ENCODE measurements around the gene TNNT2. TPM values are rescaled to one million over a fixed set of nuclear protein-coding genes. Genes with fewer than 3 reads are reported as not detected.

The TNNT2 gene
- total and polyA plus RNA-seq, 2 of the 4 experiments (the other 2 are of a cell fraction): 0.18 to 1.2 TPM

DNA sequence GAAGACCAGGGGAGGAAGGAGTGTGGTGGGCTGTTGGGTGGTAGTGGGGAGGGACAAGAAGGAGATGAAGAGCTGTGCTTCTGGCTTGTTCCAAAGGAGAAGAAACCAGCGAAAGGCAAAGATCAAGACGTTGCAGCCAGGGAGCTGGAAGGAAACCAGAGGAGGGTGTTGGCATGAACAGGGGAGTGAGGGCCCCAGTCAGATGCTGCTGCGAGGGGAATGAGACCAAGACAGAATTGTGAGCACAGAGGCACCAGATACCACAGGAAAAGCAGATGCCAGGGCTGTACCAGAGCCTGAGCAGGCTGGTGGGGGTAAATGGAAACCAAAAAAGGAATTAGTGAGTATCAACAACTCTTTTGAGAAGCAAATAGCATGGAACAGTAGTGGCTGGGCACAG is 15.6 kb upstream of the TNNT2 start:
- dilution Hi-C loops (cut with HindIII; ENCODE audit: low sequenced_read_pairs, unreplicated experiment): no loop called here
- Histone ChIP-seq H2AK5ac (ENCODE audit: low read depth, low read length) (no peak overlapping the region), H4K8ac (ENCODE audit: low read depth in 2 of 2, low read length in 2 of 2) (no peak overlapping the region), H3K9ac (ENCODE audit: low read depth, low read length) (no peak overlapping the region), H3K36me3 (ENCODE audit: control insufficient read depth, insufficient read depth, low read length) (no peaks in the 10 kb centered on the region), H4K5ac (ENCODE audit: low read depth, low read length) (no peak overlapping the region), H2AK9ac (replicated peaks; ENCODE audit: low read depth, low read length, poor library complexity) (no peak overlapping the region), H3K9me1 (ENCODE audit: insufficient read depth, low read length) (no peaks in the 10 kb centered on the region), H4K91ac (ENCODE audit: insufficient read depth, low read depth, low read length) (no peak overlapping the region), H4K20me1 (ENCODE audit: insufficient read depth, low read length) (no peaks in the 10 kb centered on the region), H3K4ac (ENCODE audit: low read depth, low read length) (no peak overlapping the region), H2BK120ac (ENCODE audit: low read depth, low read length) (no peak overlapping the region), H3K4me2 (ENCODE audit: low read depth, low read length) (no peak overlapping the region), H3K14ac (replicated peaks; ENCODE audit: low read depth, low read length) (no peak overlapping the region), H3K23ac (ENCODE audit: low read depth, low read length) (no peak overlapping the region), H2BK15ac (ENCODE audit: low read depth, low read length) (no peak overlapping the region), H3K56ac (ENCODE audit: extremely low read depth, insufficient read depth, low read length) (no peak overlapping the region), H3K18ac (ENCODE audit: low read depth, low read length) (no peak overlapping the region), H3K27me3 (ENCODE audit: control insufficient read depth, insufficient read depth, low read length) (peaks cover 66% of the 10 kb centered on the region), H3K79me1 (ENCODE audit: low read depth in 1 of 2, low read length in 2 of 2) (no peaks in the 10 kb centered on the region), H3K9me3 (ENCODE audit: control insufficient read depth, insufficient read depth, low read length) (no peaks in the 10 kb centered on the region), H3K27ac (ENCODE audit: insufficient read depth, low read length) (no peak overlapping the region), H2BK5ac (ENCODE audit: low read depth, low read length, poor library complexity, severe bottlenecking) (no peak overlapping the region), H3K4me1 (ENCODE audit: control insufficient read depth, insufficient read depth, low read length) (no peaks in the 10 kb centered on the region), H2AFZ (replicated peaks; ENCODE audit: low read length, poor library complexity) (no peak overlapping the region), H3K4me3 (ENCODE audit: insufficient read depth, low read depth, low read length) (no peak overlapping the region), H2BK20ac (ENCODE audit: low read depth, low read length) (no peak overlapping the region)
- 49% methylated on average over 3 of the region's 3 CpGs; no CpG with 5 or more reads in 1 of the 2 experiments for WGBS, 2 experiments (ENCODE audit: extremely low coverage in 2 of 2, insufficient read length in 1 of 2)
- ChIA-PET CTCF (no interaction called here), POLR2A (ENCODE audit: unreplicated experiment) (no interaction called here)
- ATAC-seq (ENCODE audit: low read depth) (no peak), DNase-seq (no peak)
- TF ChIP-seq, protein P1, sequence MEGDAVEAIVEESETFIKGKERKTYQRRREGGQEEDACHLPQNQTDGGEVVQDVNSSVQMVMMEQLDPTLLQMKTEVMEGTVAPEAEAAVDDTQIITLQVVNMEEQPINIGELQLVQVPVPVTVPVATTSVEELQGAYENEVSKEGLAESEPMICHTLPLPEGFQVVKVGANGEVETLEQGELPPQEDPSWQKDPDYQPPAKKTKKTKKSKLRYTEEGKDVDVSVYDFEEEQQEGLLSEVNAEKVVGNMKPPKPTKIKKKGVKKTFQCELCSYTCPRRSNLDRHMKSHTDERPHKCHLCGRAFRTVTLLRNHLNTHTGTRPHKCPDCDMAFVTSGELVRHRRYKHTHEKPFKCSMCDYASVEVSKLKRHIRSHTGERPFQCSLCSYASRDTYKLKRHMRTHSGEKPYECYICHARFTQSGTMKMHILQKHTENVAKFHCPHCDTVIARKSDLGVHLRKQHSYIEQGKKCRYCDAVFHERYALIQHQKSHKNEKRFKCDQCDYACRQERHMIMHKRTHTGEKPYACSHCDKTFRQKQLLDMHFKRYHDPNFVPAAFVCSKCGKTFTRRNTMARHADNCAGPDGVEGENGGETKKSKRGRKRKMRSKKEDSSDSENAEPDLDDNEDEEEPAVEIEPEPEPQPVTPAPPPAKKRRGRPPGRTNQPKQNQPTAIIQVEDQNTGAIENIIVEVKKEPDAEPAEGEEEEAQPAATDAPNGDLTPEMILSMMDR (conservative IDR thresholded peaks at IDR 0.05; ENCODE audit: low read depth, low read length): no peak
- in situ Hi-C loops (cut with MboI; ENCODE audit: low sequenced_read_pairs): no loop called here
- intact Hi-C loops (cut with micrococcal nuclease): no loop called here
- no TSS peak for BruUV-seq (replicated peaks)

Data from IMR-90 (cell line).